T-helper 2 cell treated with Interferon-gamma antibody and Interleukin-4, amounts not matched to agents 5 μg/mL and 100 μg/mL, for 36 hours (primary cell): ENCODE measurements around the gene SPP2.

Experiments
- DNase-seq: peaks from one replicate; pipeline ENCODE4 v3.0.0; 2021; ENCODE audit warnings: low spot score
- H3K27ac Mint-ChIP-seq: one replicate; pipeline ENCODE4 v1.8.0; 2021; ENCODE audit warnings: mild to moderate bottlenecking, mixed read lengths
- H3K27me3 Mint-ChIP-seq: one replicate; pipeline ENCODE4 v1.8.0; 2021; ENCODE audit warnings: low read depth, mixed read lengths
- H3K36me3 Mint-ChIP-seq: one replicate; pipeline ENCODE4 v1.8.0; 2021; ENCODE audit warnings: low read depth, mixed read lengths
- H3K4me1 Mint-ChIP-seq: one replicate; pipeline ENCODE4 v1.8.0; 2021; ENCODE audit warnings: low read depth, mixed read lengths
- H3K4me3 Mint-ChIP-seq: one replicate; pipeline ENCODE4 v1.8.0; 2022; ENCODE audit warnings: mild to moderate bottlenecking, moderate library complexity, mixed read lengths
- H3K9me3 Mint-ChIP-seq: one replicate; pipeline ENCODE4 v1.8.0; 2021; ENCODE audit warnings: mixed read lengths

The SPP2 gene

DNA sequence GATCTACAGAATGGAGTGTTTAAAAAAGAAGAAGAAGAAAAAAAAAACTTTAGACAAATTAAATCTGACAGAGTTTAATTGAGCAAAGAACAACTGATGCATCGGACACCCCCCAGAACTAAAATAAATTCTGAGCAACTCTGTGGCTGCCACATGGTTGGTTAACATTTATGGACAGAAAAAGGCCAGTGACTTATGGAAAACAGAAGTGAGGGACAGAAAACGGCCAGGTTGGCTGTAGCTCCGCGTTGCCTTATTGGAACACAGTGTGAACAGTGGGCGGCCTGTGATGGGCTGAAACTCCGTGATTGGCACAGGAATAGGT is 75.6 kb downstream of the SPP2 start:
- Mint-ChIP-seq H3K27ac (no peak overlapping the region), H3K4me1 (no peaks in the 10 kb centered on the region), H3K36me3 (no peaks in the 10 kb centered on the region), H3K4me3 (no peak overlapping the region), H3K27me3 (peaks cover 26% of the 10 kb centered on the region), H3K9me3 (no peaks in the 10 kb centered on the region)
- DNase-seq: no peak
